NCI-H446 treated with DMSO at 0.1 percent for 48 hours (cell line): Measurements from ENCODE around the gene EFNA5.

Experiments used
- DNase-seq: peaks from one replicate; lab custom pipeline; 2025; lab: John Stamatoyannopoulos, UW

EFNA5 gene

DNA sequence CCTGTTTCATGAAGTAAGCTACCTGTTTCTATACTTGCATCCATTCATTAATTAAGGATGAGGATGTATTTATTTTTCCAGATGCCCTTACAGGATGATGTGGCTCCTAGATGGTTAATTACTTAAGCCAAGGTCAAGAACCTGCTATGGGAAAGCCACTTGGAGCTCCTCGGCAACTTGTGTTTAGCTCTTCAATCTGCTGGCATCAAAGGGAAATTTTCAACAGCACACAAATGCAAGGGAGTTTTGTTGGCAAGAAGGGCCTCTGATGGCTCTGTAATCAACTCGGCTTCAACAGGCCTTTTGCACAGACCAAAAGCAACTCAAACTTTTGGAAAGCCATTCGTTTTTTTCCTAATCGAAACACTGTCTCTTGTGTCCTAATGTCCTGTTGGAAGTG lies 125.3 kb downstream of the EFNA5 start:
- no peak for DNase-seq

DNA sequence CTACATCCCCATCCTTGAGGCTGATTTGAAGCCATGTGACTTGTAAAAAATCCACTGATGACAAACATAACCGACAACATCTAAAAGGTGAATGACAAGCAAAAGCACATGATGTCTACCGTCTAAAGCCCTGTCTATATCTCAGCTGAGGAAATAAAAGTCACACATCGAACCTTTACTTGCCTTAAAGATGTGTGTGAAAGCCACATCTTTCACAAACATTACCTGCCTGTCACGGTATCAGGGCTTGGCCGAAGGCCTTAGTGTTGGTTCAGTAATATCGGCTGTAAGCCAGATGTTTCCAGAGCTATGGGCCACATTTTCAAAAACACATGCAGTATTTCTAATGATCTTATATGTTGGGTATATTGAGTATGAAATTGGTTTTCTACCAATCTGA lies 125.8 kb downstream of the EFNA5 start:
- no peak for DNase-seq

DNA sequence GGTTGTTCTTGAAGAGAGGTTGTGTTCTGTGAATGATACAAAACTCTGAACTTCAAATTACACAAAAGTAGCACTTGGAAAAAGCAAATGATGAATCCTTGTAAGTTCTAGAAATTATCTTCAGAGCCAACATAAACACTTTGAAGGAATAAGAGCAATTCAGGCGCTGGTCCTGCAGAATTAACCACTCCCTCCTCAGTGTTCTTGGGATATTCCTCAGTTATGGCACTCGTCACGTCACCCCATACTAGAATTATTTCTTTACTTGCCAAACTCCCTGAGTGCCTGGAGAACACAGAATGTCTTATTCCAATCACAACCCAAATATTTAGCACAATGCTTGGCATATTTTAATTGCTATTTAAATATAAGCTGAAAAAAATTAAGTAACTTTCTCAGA lies 126.3 kb downstream of the EFNA5 start:
- no peak for DNase-seq

DNA sequence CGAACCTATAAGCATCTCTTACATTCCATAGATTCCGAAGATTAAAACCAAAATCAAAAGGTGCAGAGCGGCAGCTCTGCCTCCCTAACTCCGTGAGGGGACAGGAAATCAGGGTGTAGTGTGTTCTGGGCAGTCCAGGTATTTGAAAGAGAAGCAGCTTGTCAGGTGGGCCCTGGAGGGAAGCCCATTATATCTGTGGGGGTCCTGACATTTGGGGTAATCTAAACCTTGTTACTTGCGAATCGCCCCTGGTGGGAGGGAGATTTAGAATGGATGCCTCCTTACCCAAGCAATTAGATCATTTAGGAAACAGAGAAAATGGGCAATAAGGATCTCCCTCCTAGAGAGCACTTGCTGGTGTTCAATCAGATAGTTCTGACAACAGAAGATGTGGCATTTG lies 126.9 kb downstream of the EFNA5 start:
- DNase-seq: no peak

DNA sequence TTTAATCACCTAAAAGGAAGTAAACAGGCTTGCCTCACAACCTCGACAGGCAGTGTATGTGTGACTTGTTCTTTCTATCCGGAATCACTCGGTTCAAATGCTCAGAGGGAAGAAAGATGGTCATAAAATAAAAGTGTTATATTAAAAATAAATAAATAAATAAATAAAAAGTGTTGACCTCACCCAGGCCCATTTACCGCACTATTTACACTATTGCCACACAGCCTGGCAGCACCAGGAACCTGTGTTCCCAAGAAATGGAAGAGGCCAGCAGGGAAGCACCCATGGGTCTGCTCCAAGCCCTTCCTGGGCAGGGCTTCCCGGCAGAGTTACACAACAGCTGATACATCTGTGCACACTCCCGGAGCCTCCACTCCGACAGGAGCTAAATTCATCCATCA lies 127.9 kb downstream of the EFNA5 start:
- DNase-seq: peak; percentile 15

DNA sequence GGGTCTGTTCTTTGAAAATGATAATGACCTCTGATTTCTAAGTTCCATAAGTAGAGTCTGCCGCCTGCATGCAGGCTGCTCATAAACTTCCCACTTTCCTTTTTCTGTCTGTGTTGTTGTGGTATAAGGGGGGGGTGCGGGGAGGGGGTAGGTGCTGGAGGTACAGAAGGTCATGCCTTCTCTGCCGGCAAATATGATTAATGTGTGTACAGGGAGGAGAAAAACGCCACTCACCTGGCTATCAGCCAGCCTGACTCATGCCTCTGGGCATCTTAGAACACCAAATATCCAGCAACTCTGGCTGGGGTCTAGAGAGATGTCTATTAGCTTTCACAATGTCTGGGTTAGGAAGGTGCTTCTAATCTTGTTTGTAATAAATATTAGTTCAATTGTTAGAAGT lies 128.3 kb downstream of the EFNA5 start:
- peak; percentile 90 for DNase-seq

DNA sequence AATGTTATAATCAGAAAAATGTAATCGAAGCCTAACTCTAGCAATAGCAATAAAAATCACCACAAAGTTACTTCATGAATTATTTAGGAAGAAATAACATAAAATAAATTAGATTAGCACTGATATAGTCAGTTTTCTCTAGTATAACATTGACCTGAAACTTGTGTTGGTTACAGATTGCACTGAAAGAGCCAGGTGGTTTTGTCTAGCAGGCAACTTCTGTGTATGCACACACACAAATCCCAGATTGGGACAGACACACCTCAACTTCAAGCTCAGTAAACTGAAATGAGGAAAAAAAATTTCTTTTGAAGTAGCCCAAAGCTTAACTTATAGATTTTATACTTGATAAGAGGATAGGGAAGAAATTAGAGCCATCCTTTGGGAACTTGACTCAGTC lies 129.3 kb downstream of the EFNA5 start:
- DNase-seq: no peak

DNA sequence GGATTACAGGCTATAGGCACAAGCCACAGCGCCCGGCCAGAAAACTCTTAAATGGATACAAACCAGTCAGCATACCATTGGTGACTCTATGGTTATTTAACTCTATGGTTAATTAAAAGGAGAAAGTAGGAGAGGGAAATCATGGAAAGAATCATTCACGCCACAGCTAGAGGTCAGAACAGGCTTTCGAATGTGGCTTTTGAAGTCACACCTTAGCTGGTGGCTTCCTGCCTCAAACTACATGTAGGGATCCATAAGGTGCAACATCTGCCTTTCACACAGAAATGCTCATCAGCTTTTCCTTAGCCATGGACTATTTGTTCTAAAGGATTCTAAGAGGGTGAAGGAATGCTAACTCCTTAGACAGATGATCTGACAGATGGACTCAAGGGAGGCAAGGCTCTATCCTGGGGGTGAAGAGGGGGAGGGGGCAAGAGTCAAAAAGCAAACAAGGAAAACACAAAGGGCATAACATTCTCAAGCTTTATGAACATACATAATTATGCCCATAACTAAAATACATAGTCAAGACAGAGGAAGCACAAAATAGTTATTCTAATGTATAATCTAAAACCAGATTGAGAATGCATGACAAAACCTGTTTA lies 130.9 kb downstream of the EFNA5 start:
- no peak for DNase-seq

DNA sequence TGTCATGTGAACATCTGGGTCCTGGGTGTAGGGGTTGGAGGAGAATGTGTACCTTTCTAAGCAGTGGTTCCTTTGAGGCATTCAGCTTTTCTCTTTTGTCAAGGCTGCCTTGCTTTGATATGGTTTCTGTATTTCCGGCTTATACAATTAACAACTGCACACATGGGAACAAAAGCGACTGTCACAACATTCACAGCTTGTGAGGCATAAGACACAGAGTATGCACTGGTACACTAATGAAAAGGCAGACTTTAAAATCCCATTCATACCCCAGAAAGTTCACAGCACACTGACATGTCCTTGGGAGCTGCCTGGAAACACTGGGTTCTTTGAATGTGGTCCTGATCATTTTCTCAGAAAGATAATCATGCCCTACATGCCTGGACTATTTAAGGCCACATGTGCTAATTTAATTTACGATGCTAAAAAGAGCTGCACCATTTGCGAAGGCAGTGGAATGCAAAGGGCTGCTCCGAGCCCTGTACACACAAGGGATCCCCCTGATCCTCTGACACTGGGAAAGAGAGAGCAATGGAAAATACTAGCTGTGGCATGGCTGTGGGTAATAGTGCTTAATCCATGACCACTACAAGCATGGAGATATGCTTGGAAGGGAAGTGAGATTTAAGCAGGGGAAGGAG lies 131.8 kb downstream of the EFNA5 start:
- DNase-seq: no peak

DNA sequence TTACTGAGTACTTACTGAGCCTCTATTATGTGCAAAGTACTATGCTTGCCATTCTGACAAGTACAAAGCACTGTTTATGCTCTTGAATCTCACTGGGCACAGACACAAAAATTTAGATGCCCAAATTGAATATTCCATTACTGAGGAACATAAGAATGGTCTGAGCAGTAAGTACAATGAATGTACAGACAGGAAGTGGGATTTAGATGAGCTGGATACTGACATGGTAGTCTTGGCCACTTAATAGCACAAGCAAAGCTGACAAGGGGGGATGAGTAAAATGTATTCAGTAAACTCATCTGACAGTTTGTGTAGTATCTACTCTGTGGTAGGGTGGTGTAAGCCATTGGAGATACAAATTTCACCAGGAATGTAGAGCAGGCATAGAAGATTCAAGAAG lies 132.4 kb downstream of the EFNA5 start:
- no peak for DNase-seq

DNA sequence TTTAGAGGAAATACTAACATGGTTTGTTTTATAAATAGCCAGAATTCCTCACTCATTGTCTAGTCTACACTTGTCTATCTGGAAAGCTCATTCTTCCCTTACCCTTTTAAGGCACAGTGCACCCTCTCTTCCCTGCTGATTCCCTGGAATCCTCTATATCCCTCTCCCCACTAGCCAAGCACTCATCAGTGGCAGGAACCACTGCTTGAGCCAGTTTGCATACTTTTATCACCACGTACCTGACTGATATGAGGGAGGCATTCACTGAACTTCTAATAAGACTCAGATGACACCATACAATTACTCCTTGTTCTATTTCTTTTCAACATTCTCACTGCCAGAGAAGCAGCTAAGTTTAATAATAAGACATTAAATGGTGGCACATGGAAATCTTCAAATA lies 134.9 kb downstream of the EFNA5 start:
- no peak for DNase-seq

DNA sequence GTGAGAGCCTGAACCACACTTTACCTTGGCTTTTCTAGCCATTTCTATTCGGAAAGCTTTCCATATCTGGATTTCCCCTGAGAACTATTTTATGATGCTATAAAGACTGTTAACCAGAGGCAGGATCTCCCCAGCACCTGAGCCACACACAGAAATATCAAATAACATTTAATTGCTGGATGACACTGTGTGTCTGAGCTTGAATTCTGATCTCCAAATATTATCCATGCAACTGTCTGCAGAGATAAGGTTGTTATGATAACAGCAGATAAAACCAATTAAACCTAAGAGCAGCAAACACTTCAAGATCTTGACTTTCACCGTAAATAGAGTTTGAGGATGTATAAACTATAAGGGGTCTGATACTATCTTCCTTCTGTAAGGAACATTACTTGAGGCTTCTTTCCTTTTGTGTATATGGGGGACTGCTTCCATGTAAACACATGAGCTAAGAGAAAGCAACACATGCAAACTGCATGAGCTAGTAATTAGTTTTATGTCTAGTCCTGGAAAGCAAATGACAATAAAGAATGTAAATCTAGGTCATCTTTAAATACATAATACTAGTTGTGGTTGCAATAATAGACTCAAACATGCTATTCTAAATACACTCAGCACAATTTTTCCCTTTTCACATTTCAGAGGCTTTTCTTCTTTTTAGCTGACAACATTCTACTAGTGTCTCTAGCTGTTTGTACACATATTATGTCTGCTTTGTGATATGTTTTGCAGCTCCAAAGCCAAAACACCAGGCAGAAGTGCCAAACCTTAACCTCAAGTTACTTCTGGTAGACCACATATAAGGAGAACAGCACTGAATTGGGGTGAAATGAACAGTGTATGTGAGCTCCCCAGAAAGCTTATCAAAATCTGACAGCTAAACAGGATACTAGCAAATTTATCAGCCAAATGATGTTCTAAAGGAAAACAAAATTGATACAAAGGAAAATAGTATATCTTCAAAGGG lies 136.5 kb downstream of the EFNA5 start:
- DNase-seq: no peak

DNA sequence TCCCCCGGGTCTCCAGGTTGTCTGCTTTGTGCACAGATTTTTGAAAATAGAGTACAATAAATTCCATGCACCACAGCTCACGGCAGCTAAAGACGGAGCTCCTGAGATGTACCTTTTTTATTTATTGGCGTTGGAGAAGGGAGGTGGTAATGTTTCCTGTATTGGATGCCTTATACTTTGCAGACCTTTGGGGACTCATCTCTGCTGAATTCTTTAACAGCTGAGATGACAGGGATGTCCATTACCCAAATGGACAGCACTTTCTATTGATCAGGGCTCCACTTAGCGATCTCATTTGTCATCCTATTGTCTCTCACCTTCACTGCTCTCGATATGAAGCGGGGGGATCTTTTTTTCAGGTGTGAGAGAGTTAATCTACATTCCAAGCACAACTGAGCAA lies 137.8 kb downstream of the EFNA5 start:
- DNase-seq: no peak

DNA sequence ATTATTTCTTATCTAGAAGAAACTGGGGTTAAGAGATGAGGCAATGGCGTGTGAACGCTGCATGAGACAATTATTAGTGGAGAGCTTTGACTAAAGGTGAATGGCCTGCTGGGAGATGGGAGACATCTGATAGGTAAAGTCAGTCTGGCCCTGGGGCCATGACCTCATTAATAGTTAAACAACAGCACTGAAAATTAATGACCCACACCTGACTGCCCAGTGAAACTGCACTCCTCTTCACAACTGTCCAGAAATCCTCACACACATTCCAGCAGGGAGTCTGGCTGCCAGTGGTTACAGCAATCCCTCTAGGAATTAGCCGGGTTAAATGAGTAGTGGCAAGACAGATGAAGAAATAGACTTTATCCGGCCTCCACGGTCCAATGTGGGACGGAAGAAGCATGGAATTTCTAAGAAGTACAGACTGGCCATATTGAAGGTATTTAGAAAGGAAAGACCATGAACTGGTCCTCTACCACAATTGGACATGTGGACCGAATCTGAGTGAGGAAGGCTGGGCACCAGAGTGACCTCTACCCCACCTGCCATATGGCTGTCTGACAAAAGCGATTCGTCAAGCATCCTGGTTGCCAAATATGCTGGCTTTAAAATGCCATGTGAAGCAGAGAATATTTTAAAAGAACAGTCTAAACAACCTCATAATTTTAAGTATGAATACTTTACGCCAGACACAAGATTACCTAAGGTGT lies 138.4 kb downstream of the EFNA5 start:
- DNase-seq: no peak

DNA sequence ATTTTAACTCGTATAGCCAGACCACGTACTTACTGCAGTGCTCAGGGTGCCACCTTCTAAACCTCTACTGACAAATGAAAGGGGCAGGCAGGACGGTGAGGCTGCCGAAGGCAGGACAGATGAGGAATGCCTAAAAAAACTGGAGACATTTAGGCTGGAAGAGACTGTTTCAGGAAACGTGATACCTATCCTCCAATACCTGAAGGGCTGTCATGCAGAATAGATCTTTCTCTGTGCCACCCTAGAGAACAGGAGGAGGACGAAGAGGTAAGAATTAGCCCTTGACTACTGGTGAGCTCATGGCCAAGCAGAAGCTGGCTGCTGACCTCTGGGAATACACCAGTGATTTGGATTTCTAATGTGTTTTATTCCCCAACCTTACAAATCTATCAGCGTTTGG lies 139.4 kb downstream of the EFNA5 start:
- no peak for DNase-seq

DNA sequence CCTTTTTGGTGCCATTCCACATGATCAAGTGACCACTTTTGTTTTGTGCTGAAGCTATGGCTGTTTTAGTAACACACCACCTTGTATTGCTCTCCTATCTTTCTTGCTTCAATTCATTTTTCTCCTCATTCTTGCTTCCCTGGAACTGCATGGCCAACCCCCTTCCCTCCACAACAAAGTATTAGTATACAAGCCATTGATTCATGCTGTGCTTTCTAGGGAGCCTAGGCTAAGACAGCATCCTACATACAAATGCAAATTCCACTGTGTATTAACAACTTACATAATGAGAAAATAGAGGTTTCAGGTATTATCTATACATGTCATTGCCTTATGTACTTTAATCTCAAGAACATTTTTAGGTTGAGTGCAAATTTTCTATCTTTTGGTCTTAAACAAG lies 141.1 kb downstream of the EFNA5 start:
- DNase-seq: no peak

DNA sequence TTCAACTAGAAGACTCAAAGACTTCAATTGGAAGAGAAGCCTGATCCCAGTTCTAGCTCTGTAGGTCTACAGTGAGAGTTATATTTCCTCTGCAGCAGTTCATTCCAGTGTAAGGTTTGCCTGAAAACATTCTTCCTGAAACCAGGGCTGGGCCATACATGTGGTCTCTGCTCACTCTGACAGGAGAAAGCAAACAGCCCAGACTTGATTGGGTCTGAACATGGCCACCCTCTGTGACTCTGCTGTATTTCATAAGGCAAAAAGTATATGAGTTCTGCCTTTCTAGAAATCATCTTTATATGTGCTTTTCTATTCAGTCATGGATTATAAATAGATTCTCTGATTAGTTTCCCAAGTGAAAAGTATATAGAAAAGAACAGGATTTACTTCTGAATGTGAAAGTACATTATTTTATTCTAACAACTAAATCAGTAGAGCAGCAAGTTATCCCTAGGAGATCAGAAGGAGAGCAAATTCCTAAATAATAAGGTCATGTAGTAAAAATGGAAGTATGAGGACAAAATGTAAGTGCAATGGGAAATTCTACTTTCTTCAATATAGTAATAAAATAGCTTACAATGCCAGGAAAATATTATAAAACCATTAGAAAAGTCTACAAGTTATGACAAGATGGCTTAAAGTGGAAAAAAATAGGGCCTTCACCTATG lies 144.3 kb downstream of the EFNA5 start:
- no peak for DNase-seq

DNA sequence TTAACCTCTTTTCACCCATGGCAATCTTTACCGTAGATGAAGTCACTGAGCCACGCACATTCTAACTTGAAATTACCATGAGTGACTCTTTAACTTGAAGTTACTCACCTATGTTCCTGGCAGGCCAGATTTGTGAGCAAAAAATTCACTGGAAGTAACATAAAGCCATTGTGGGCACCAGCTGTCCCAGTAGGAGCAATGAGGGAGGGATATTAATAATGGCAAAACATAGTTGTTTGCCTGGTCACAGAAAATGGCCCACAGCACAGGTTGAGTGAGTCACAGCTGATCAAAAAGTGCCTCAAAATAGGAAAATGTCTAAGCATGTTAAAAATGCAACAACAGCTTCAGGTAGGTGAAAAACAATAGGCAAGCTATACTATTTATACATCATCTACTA lies 146.6 kb downstream of the EFNA5 start:
- no peak for DNase-seq

DNA sequence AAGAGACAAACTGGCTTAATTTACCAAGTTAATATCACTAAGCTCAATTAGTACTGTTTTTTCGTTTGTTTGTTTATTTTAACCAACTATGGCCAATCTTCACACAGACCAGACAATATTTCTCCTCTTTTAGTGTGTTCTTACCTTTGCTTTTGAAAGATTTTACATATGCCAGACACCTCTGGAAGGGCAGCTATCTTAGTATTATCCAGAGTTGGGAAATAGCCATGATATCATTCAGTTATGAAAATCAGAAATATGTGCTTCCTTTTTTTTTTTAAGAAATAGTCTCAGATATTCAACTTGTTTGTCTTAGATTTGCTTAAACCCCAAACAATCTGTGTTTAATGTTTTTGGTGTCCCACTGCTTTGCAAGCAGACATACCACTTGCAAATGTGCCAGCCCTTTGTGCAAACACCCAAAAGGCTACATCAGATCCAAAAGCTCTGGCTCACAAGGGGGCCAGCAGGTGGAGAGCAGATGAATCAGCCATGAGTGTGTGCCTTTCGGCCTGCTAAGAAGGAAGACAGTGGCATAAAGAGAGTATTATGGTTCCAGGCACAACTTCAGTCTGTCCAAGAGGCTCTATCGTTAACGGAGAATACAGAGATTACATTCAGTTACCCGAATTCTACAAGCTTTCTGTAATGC lies 147.6 kb downstream of the EFNA5 start:
- peak; percentile 9 for DNase-seq

DNA sequence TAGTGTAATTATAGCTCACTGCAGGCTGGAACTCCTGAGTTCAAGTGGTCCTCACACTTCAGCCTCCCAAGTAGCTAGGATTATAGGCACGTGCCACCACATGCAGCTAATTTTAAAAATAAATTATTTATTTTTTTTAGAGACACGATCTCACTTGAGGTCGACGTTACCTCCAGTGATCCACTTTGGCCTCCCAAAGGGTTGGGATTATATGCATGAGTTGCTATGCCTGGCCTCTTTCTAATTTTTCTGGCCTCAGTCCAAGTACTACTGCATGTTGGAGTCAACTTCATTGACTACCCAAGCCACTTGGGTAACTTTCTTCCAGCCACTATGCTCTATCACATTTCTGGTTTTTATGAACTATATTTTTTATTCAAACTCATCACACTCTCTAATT lies 148.3 kb downstream of the EFNA5 start:
- DNase-seq: no peak

DNA sequence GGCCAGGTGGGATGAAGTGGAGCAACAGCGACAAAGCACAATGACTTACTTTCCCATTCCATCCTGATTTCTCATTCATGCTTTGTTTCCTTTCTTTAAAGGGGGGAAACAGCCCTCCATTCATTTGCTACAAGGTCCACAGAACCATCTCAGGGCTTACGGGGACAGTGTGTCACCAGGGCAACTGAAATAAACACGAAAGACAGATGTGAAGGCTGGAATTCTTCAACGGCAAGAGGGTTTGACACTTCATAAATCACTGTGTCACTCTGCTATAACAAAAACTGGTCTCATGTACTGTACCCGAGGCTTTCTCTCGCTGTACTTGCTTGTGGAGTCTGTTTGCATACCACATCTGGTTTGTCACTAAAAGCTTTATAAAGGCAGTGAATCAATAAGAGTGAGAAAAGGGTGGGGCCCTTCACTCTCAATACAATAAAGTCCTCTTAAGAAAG lies 150.8 kb downstream of the EFNA5 start:
- DNase-seq: no peak
